Thoracic aorta (tissue), 2 donors: ENCODE data around the gene PRAMEF1. TPM values are rescaled to one million over a fixed set of nuclear protein-coding genes. Genes with fewer than 3 reads are reported as not detected.

Experiments
- ATAC-seq: fragments of 150-250 bp; one replicate; pipeline ENCODE4 v1.8.0; 2017; ENCODE audit warnings: low read depth; ENCODE audit not compliant: insufficient number of reproducible peaks, low FRiP score
- DNase-seq: peaks from one replicate; pipeline ENCODE4 v3.0.0-alpha.2; 2020; ENCODE audit warnings: low spot score
- H3K27ac ChIP-seq, 2 donors: fragments of 200-600 bp; sonication (generic); 1 replicate in 1 of 2; 2 replicates in 1 of 2; pipeline ENCODE4 v1.5.1; 2016; ENCODE audit warnings: mild to moderate bottlenecking in 2 of 2, moderate library complexity in 2 of 2
- H3K27me3 ChIP-seq: fragments of 200-600 bp; sonication (generic); replicated peaks from 2 replicates; pipeline ENCODE4 v1.6.0; 2016; ENCODE audit warnings: mild to moderate bottlenecking; ENCODE audit not compliant: insufficient read depth
- H3K36me3 ChIP-seq: fragments of 200-600 bp; sonication (generic); one replicate; pipeline ENCODE4 v1.5.1; 2016
- H3K4me1 ChIP-seq, 2 donors: fragments of 200-600 bp; sonication (generic); 1 replicate in 1 of 2; 2 replicates in 1 of 2; pipeline versions ENCODE4 v1.5.1 to v1.6.0; 2016; ENCODE audit warnings: low read depth in 2 of 2, mild to moderate bottlenecking in 1 of 2; ENCODE audit not compliant: control insufficient read depth in 1 of 2
- H3K4me3 ChIP-seq: fragments of 200-600 bp; sonication (generic); 2 replicates; pipeline ENCODE4 v1.5.1; 2016; ENCODE audit warnings: mild to moderate bottlenecking
- H3K9me3 ChIP-seq: fragments of 200-600 bp; sonication (generic); 2 replicates; pipeline ENCODE4 v1.5.1; 2016
- total RNA-seq, 2 donors: library from RNA; depleted of rRNA; stranded (reverse); fragments of >200 nt; gene quantifications; one replicate each; pipeline versions ENCODE4 v1.1.0 to v1.2.3, GENCODE V29; 2016
- TF ChIP-seq, protein P1 (sequence below): fragments of 200-600 bp; sonication (generic); IDR thresholded peaks from one replicate; pipeline ENCODE4 v1.5.1; 2019; ENCODE audit warnings: antibody characterized with exemption

PRAMEF1 gene
- total RNA-seq, 2 donors from 2014 or later: not detected

DNA sequence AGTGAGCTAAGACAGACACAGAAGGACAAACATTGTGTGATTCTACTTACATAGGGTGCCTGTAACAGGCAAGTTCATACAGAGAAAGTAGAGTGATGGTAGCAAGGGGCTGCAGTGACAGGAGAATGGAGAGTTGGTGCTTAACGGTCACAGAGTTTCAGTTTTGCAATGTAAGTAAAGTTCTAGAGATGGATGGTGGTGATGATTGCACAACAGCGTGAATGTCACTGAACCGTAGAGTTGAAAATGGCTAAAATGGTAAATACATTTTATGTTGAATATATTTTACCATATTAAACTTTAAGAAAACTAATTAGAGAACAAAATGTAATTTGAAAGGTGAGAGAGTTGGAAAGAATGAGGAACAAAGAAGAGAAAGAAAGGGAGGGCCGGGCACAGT lies 36.5 kb upstream of the PRAMEF1 start:
- DNase-seq: no peak
- no peaks in the 10 kb centered on the region for H3K27me3 ChIP-seq
- TF ChIP-seq, protein P1, sequence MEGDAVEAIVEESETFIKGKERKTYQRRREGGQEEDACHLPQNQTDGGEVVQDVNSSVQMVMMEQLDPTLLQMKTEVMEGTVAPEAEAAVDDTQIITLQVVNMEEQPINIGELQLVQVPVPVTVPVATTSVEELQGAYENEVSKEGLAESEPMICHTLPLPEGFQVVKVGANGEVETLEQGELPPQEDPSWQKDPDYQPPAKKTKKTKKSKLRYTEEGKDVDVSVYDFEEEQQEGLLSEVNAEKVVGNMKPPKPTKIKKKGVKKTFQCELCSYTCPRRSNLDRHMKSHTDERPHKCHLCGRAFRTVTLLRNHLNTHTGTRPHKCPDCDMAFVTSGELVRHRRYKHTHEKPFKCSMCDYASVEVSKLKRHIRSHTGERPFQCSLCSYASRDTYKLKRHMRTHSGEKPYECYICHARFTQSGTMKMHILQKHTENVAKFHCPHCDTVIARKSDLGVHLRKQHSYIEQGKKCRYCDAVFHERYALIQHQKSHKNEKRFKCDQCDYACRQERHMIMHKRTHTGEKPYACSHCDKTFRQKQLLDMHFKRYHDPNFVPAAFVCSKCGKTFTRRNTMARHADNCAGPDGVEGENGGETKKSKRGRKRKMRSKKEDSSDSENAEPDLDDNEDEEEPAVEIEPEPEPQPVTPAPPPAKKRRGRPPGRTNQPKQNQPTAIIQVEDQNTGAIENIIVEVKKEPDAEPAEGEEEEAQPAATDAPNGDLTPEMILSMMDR: no peak
- H3K36me3 ChIP-seq: no peaks in the 10 kb centered on the region
- no peak for ATAC-seq
- H3K9me3 ChIP-seq: peaks cover 8% of the 10 kb centered on the region
- H3K4me3 ChIP-seq: no peak overlapping the region
- no peak overlapping the region for H3K27ac ChIP-seq
- no peaks in the 10 kb centered on the region for H3K4me1 ChIP-seq

DNA sequence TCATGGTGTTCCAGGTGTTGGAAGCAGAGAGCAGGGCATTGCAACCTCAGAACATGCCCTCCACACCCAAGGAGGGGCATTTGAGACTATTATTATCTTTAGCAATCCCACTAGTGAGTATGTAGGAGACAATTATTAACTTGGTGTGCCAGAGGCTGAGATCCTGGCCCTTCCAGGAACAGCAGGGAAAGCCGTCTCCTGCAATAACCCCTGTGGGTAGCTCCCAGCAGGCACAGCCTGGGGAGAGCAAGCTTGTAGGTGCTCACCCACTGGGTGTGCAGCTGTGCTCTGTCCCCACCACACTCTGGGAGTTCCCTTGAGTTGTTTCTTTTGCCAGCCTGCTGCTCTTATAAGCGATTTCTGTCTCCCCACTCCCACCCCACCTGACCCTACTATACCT lies 34.9 kb upstream of the PRAMEF1 start:
- Histone ChIP-seq H3K27ac (no peak overlapping the region), H3K4me3 (no peak overlapping the region), H3K4me1 (no peaks in the 10 kb centered on the region), H3K36me3 (no peaks in the 10 kb centered on the region), H3K27me3 (no peaks in the 10 kb centered on the region), H3K9me3 (no peaks in the 10 kb centered on the region)
- no peak for DNase-seq
- TF ChIP-seq, protein P1: no peak
- ATAC-seq: no peak

DNA sequence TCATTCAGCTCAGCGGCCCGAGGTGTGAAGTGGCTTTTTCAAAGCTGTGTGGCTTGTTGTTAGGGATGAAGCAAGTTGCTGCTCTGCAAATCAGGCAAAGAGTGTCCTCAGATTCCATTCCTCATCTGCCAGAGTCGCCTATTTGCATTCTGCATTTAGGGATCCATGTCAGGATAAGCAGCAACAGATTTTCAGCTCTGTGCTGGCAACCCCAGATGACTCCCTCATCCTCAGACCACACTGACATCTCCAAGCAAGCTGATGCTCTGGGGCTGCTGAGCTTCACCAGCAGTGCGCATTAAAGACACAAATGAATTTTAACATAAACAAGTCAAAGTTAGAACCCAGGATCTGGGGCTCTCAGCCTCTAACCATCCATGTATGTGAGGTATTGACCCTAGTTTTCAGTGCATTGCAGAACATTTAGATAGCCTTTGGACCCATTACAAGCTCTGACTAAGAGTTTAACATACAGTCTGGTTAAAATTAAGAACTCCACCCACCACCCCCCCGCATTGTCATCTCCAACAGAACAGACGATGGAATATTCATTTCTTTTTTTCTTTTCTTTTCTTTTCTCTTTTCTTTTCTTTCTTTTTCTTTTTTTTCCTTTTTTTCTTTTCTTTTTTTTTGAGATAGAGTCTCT lies 34.3 kb upstream of the PRAMEF1 start:
- TF ChIP-seq, protein P1: no peak
- DNase-seq (no peak), ATAC-seq (no peak)
- H3K9me3 ChIP-seq: no peaks in the 10 kb centered on the region
- no peaks in the 10 kb centered on the region for H3K27me3 ChIP-seq
- no peak overlapping the region for H3K27ac ChIP-seq
- H3K36me3 ChIP-seq: no peaks in the 10 kb centered on the region
- no peak overlapping the region for H3K4me3 ChIP-seq
- H3K4me1 ChIP-seq: no peaks in the 10 kb centered on the region

DNA sequence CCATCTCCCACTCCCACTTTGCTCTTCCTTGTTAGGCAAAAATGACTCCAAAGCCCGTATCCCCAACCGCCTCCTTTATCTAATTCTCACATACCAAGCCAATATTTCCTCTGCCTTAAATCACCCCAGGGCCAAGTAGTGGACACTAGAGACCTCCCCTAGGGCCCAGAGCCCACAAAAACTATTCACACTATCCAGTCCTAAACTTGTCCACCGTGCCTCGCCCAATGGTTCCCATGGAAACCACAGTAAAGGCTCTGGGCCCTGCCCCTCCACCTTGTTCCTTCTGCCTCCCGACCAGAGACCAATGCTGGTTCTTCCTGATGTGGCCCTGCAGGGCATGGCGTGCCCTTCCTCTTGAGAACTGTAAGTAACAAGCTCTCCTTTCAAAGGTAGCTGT lies 33.4 kb upstream of the PRAMEF1 start:
- DNase-seq (no peak), ATAC-seq (no peak)
- Histone ChIP-seq H3K4me1 (no peaks in the 10 kb centered on the region), H3K4me3 (no peak overlapping the region), H3K27me3 (no peaks in the 10 kb centered on the region), H3K9me3 (no peaks in the 10 kb centered on the region), H3K27ac (no peak overlapping the region), H3K36me3 (no peaks in the 10 kb centered on the region)
- TF ChIP-seq, protein P1: no peak

DNA sequence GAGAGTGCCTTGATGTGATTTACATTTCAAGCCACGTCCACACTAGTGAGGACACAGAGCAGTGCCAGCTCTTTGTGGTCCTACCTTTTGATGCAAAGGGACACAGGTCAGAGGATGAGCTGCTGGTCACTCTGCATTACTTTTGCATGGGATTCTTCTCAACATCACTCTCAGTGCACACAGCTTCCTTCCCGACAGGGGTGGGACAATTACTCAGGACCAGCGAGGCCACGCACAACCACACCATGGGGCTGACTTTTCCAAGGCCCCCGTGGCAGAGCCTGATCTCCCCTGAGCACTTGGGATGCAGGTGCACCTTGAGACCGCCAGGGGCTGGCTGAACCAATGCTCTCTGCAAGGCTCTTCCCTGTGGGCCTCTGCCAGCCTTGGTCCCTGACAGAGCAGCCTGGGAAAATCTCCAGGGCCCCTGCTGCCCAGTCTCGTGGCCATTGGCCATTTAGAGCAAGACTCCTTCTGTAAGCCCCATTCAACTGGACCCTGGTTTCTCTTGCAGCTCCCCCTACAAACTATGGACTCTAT lies 30.9 kb upstream of the PRAMEF1 start:
- Histone ChIP-seq H3K4me1 (no peaks in the 10 kb centered on the region), H3K36me3 (no peaks in the 10 kb centered on the region)

More for the DNA sequence above, 30.9 kb upstream of the PRAMEF1 start:
- no peak for ATAC-seq
- Histone ChIP-seq H3K9me3 (no peaks in the 10 kb centered on the region), H3K27ac (no peak overlapping the region), H3K4me3 (no peak overlapping the region), H3K27me3 (no peaks in the 10 kb centered on the region)
- TF ChIP-seq, protein P1: no peak
- no peak for DNase-seq
